WERI-Rb-1 (cell line): Measurements from ENCODE around the gene CDC42SE2.

Experiments
- DNase-seq: peaks from one replicate; pipeline ENCODE4 v3.0.0-alpha.2; 2020
- H3K27ac ChIP-seq: fragments of 250-450 bp; sonication (Bioruptor Pico); 2 replicates; pipeline ENCODE4 v1.5.1; 2020; ENCODE audit warnings: mild to moderate bottlenecking, moderate library complexity
- H3K27me3 ChIP-seq: fragments of 250-450 bp; sonication (Bioruptor Pico); 2 replicates; pipeline ENCODE4 v1.5.1; 2021; ENCODE audit warnings: mild to moderate bottlenecking, low read depth, moderate library complexity; ENCODE audit not compliant: insufficient read depth, severe bottlenecking
- H3K36me3 ChIP-seq: fragments of 250-450 bp; sonication (Bioruptor Pico); 2 replicates; pipeline ENCODE4 v1.5.1; 2020; ENCODE audit warnings: mild to moderate bottlenecking, moderate library complexity
- H3K4me3 ChIP-seq: 2 replicates; pipeline ENCODE4 v1.5.1; 2011; ENCODE audit warnings: low read depth, mild to moderate bottlenecking, control low read depth, low read length
- H3K9me3 ChIP-seq: fragments of 250-450 bp; sonication (Bioruptor Pico); 2 replicates; pipeline ENCODE4 v1.5.1; 2021; ENCODE audit warnings: mild to moderate bottlenecking, moderate library complexity; ENCODE audit not compliant: severe bottlenecking
- TF ChIP-seq, protein P1 (sequence below): IDR thresholded peaks from 2 replicates; pipeline ENCODE4 v1.5.1; 2011; ENCODE audit warnings: low read depth, mild to moderate bottlenecking, control low read depth, inconsistent platforms, low read length

CDC42SE2 gene

DNA sequence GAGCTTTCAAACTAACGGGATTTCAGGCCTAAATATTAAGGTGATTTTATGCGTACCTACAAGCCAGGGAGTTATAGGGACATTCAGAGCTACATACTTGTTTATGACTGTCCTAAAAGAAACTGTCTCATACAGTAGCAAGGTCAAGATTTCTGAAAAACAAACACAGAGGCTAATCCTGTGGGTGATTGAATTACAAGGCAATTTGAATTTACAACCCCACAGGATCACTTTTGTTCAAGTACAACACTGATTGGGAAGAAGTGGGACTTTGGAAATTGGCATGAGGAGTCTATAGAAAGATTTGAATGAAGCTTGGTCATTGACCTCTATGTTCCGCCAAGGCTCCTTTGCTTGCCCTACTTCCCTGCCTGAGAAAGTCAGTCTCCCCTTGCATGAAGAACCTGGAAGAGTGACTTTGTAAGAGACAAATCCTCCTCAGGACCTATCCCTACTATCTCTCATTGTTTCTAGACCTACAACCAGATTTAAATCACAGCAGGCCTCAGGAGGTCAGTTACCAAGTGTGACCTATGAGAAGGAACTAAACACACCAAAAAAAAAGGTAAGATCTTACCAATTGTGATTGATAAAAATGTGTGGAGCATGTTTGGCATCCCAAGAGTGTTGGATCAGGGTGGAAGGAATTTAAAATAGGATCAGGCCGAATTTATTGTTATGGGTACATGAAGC is 38.4 kb upstream of the CDC42SE2 start:
- Histone ChIP-seq H3K36me3 (no peaks in the 10 kb centered on the region), H3K4me3 (no peak overlapping the region), H3K27ac (no peak overlapping the region), H3K27me3 (no peaks in the 10 kb centered on the region), H3K9me3 (no peaks in the 10 kb centered on the region)
- TF ChIP-seq, protein P1, sequence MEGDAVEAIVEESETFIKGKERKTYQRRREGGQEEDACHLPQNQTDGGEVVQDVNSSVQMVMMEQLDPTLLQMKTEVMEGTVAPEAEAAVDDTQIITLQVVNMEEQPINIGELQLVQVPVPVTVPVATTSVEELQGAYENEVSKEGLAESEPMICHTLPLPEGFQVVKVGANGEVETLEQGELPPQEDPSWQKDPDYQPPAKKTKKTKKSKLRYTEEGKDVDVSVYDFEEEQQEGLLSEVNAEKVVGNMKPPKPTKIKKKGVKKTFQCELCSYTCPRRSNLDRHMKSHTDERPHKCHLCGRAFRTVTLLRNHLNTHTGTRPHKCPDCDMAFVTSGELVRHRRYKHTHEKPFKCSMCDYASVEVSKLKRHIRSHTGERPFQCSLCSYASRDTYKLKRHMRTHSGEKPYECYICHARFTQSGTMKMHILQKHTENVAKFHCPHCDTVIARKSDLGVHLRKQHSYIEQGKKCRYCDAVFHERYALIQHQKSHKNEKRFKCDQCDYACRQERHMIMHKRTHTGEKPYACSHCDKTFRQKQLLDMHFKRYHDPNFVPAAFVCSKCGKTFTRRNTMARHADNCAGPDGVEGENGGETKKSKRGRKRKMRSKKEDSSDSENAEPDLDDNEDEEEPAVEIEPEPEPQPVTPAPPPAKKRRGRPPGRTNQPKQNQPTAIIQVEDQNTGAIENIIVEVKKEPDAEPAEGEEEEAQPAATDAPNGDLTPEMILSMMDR, result no peak
- no peak for DNase-seq

DNA sequence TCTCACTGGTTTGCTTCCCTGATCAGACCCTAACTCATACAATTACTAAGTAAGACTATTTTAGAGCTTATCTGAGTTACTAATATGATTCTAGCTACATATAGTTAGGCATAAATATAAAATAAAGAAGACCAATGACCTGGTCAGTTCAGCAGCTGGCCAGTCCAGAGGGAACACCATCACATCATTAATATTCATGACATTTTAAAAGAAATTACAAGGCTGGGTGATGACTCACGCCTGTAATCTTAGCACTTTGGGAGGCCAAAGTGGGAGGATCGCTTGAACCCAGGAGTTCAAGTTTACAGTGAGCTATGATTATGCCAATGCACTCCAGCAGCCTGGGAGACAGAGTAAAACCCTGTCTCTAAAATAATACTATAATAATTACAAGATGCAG is 37.0 kb upstream of the CDC42SE2 start:
- no peaks in the 10 kb centered on the region for H3K9me3 ChIP-seq
- H3K36me3 ChIP-seq, result no peaks in the 10 kb centered on the region
- TF ChIP-seq, protein P1, result no peak

DNA sequence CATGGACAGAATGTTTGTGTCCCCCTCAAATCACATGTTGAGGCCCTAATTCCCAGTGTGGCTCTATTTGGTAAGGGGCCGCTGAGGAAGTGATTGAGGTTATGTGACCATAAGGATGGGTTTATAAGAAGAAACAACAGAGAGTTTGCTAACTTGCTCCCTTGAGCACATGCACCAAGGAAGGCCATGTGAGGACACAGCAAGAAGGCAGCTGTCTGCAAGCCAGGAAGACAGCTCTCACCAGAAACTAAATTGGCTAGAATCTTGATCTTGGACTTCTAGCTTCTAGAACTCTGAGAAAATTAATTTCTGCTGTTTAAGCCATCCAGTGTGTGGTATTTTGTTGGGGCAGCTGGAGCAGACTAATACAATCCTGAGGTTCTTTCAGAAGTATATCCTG is 35.2 kb upstream of the CDC42SE2 start:
- Histone ChIP-seq H3K36me3 (no peaks in the 10 kb centered on the region), H3K9me3 (no peaks in the 10 kb centered on the region), H3K27ac (no peak overlapping the region), H3K4me3 (no peak overlapping the region), H3K27me3 (no peaks in the 10 kb centered on the region)
- TF ChIP-seq, protein P1, result no peak
- no peak for DNase-seq

More for the DNA sequence above, 37.0 kb upstream of the CDC42SE2 start:
- DNase-seq, result no peak
- H3K27me3 ChIP-seq, result no peaks in the 10 kb centered on the region
- H3K27ac ChIP-seq, result no peak overlapping the region
- no peak overlapping the region for H3K4me3 ChIP-seq

DNA sequence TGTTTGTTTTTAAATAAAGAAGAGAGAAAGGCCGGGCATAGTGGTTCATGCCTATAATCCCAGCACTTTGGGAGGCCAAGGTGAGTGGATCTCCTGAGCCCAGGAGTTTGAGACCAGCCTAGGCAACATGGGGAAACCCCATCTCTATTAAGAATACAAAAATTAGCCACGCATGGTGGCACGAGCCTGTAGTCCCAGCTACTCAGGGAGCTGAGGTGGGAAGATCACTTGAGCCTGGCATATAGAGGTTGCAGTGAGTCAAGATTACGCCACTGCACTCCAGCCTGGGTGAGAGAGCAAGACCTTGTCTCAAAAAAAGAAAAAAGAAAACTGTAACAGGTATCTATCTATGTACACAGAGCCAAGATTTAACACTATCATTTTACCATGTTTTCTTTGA is 34.2 kb upstream of the CDC42SE2 start:
- no peaks in the 10 kb centered on the region for H3K27me3 ChIP-seq
- H3K4me3 ChIP-seq, result no peak overlapping the region
- H3K9me3 ChIP-seq, result no peaks in the 10 kb centered on the region
- DNase-seq, result no peak
- TF ChIP-seq, protein P1, result no peak
- H3K27ac ChIP-seq, result no peak overlapping the region
- no peaks in the 10 kb centered on the region for H3K36me3 ChIP-seq

DNA sequence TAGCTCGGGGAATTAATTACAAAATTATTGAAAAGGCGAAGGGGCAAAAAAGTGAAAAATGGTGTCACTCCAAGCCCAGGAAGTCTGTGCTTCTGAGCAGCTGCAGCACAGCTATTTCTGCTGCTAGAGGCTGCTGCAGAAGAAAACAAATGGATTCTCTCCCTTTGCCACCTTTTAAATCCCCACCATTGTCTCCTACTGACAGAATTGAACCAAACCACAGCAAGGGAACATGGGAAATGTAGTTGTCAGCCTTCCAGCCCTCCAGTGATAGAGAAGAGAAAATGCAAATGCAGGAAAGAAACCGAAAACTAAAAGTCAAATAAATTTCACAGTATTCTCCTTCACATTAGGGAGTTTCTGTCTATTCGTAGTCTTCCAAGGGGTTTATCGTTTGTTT is 33.4 kb upstream of the CDC42SE2 start:
- no peak overlapping the region for H3K27ac ChIP-seq
- no peaks in the 10 kb centered on the region for H3K27me3 ChIP-seq
- H3K36me3 ChIP-seq, result no peaks in the 10 kb centered on the region
- DNase-seq, result no peak
- no peaks in the 10 kb centered on the region for H3K9me3 ChIP-seq
- H3K4me3 ChIP-seq, result no peak overlapping the region
- TF ChIP-seq, protein P1, result no peak

DNA sequence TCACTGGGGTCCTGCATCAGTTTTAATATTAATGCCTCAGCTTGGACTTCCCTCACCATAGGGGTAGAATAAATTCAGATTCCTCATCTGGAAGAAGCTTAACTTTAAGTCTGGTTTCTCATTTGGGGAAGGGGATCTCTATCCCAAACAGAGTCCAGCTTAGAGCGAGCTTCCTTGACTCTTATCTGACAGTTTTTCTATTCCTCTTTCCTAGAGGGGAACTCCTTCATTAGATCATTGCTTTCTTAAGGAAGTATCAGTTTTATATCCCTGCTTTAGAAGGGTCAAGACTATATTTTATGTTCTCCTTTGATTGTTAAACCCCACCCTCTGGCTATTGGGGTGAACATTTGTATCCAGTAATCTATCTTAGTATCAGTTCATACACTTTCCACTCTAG is 24.2 kb upstream of the CDC42SE2 start:
- TF ChIP-seq, protein P1, result no peak
- H3K4me3 ChIP-seq, result no peak overlapping the region
- DNase-seq, result no peak
- no peak overlapping the region for H3K27ac ChIP-seq
- no peaks in the 10 kb centered on the region for H3K27me3 ChIP-seq
- H3K9me3 ChIP-seq, result no peaks in the 10 kb centered on the region
- H3K36me3 ChIP-seq, result no peaks in the 10 kb centered on the region
